IPS-18c (cell line): Measurements from ENCODE around the gene WDR1.

Source experiments
- H3K4me3 ChIP-seq: 2 replicates; pipeline ENCODE4 v1.7.0; 2013; ENCODE audit warnings: low read depth, mild to moderate bottlenecking, low read length, moderate library complexity; ENCODE audit not compliant: insufficient read depth
- H3K9me3 ChIP-seq: one replicate; pipeline ENCODE4 v1.6.1; 2013; ENCODE audit warnings: mild to moderate bottlenecking, low read length, moderate library complexity; ENCODE audit not compliant: control insufficient read depth, insufficient read depth

Gene WDR1

GRCh38 chr4:10083861-10084641, 32.5 kb downstream of the WDR1 start:
- no peak overlapping the region for H3K4me3 ChIP-seq

GRCh38 chr4:10083331-10083771, 33.2 kb downstream of the WDR1 start:
- no peaks in the 10 kb centered on the region for H3K9me3 ChIP-seq
- H3K4me3 ChIP-seq, result no peak overlapping the region

More at GRCh38 chr4:10083861-10084641, 32.5 kb downstream of the WDR1 start:
- no peaks in the 10 kb centered on the region for H3K9me3 ChIP-seq

- no peak overlapping the region for H3K4me3 ChIP-seq
- H3K9me3 ChIP-seq, result no peaks in the 10 kb centered on the region
These were observed 33.9 kb downstream of the WDR1 start for GRCh38 chr4:10082459-10083272.

- Histone ChIP-seq H3K9me3 (no peaks in the 10 kb centered on the region), H3K4me3 (no peak overlapping the region)
These were observed 34.6 kb downstream of the WDR1 start for GRCh38 chr4:10082047-10082446.

GRCh38 chr4:10081218-10081606, 35.4 kb downstream of the WDR1 start:
- no peak overlapping the region for H3K4me3 ChIP-seq
- H3K9me3 ChIP-seq, result no peaks in the 10 kb centered on the region

GRCh38 chr4:10080589-10081217, 35.9 kb downstream of the WDR1 start:
- no peaks in the 10 kb centered on the region for H3K9me3 ChIP-seq

GRCh38 chr4:10079912-10080588, 36.5 kb downstream of the WDR1 start:
- Histone ChIP-seq H3K4me3 (no peak overlapping the region), H3K9me3 (no peaks in the 10 kb centered on the region)

More at GRCh38 chr4:10080589-10081217, 35.9 kb downstream of the WDR1 start:
- no peak overlapping the region for H3K4me3 ChIP-seq

GRCh38 chr4:10079256-10079655, 37.3 kb downstream of the WDR1 start:
- Histone ChIP-seq H3K9me3 (no peaks in the 10 kb centered on the region), H3K4me3 (no peak overlapping the region)

- Histone ChIP-seq H3K9me3 (no peaks in the 10 kb centered on the region), H3K4me3 (no peak overlapping the region)
These were observed 37.9 kb downstream of the WDR1 start for GRCh38 chr4:10078481-10079233.

GRCh38 chr4:10077483-10078335, 38.9 kb downstream of the WDR1 start:
- Histone ChIP-seq H3K9me3 (no peaks in the 10 kb centered on the region), H3K4me3 (no peak overlapping the region)

GRCh38 chr4:10077076-10077475, 39.5 kb downstream of the WDR1 start:
- H3K4me3 ChIP-seq, result no peak overlapping the region
- H3K9me3 ChIP-seq, result no peaks in the 10 kb centered on the region

GRCh38 chr4:10075953-10076391, 40.6 kb downstream of the WDR1 start:
- Histone ChIP-seq H3K9me3 (no peaks in the 10 kb centered on the region), H3K4me3 (no peak overlapping the region)

- H3K9me3 ChIP-seq, result no peaks in the 10 kb centered on the region
- H3K4me3 ChIP-seq, result no peak overlapping the region
These were observed 41.3 kb downstream of the WDR1 start for GRCh38 chr4:10075158-10075863.

- H3K9me3 ChIP-seq, result no peaks in the 10 kb centered on the region
- no peak overlapping the region for H3K4me3 ChIP-seq
These were observed 41.9 kb downstream of the WDR1 start for GRCh38 chr4:10074767-10075105.

- H3K9me3 ChIP-seq, result no peaks in the 10 kb centered on the region
- no peak overlapping the region for H3K4me3 ChIP-seq
These were observed 42.4 kb downstream of the WDR1 start for GRCh38 chr4:10074076-10074766.
